ENCODE data around the gene USP17L11.
"Not testable (repeated sequence)": the region's sequence is repeated elsewhere in the genome, so short reads cannot be mapped to it uniquely, and the experiment has no call there.

The USP17L11 gene

GRCh38 chr4:9215105-9215504 is at the start of gene USP17L11:
Gene USP17L11, plus strand, starts transcription at chr4:9215405. Its CDS starts 0 bp downstream, at chr4:9215405.
- DNase-seq (ENCODE audit: low spot score) = not testable (repeated sequence)

GRCh38 chr4:9165990-9166389 is 49.2 kb upstream of the USP17L11 start:
- peak; percentile 62 for DNase-seq (ENCODE audit: low spot score)

GRCh38 chr4:9169791-9170459 is 45.3 kb upstream of the USP17L11 start, which contains the start of gene FAM90A26:
Gene FAM90A26, plus strand, starts transcription at chr4:9170409. Its CDS starts 2,764 bp downstream, at chr4:9173173.
- DNase-seq (ENCODE audit: low spot score) = not testable (repeated sequence)

- DNase-seq (ENCODE audit: low spot score) = not testable (repeated sequence)
Measured at GRCh38 chr4:9210357-9210756, 4.8 kb upstream of the USP17L11 start, which contains the start of gene USP17L10. Gene USP17L10, plus strand, starts transcription at chr4:9210657. Its CDS starts 0 bp downstream, at chr4:9210657.

- not testable (repeated sequence) for DNase-seq (ENCODE audit: low spot score)
Measured at GRCh38 chr4:9214701-9215100, 504 bp upstream of the USP17L11 start.

GRCh38 chr4:9219852-9220251 is 4.6 kb downstream of the USP17L11 start, which contains the start of gene USP17L12:
Gene USP17L12, plus strand, starts transcription at chr4:9220152. Its CDS starts 0 bp downstream, at chr4:9220152.
- not testable (repeated sequence) for DNase-seq (ENCODE audit: low spot score)

- DNase-seq (ENCODE audit: low spot score) = not testable (repeated sequence)
Measured at GRCh38 chr4:9224596-9224995, 9.4 kb downstream of the USP17L11 start, which contains the start of gene USP17L13. Gene USP17L13, plus strand, starts transcription at chr4:9224896. Its CDS starts 0 bp downstream, at chr4:9224896.

- DNase-seq (ENCODE audit: low spot score) = not testable (repeated sequence)
Measured at GRCh38 chr4:9230249-9230648, 15.0 kb downstream of the USP17L11 start.

GRCh38 chr4:9234085-9234484 is 18.9 kb downstream of the USP17L11 start, which contains the start of gene USP17L15:
Gene USP17L15, plus strand, starts transcription at chr4:9234385. Its CDS starts 0 bp downstream, at chr4:9234385.
- DNase-seq (ENCODE audit: low spot score) = not testable (repeated sequence)

GRCh38 chr4:9238461-9238860 is 23.3 kb downstream of the USP17L11 start:
- peak; percentile 18 for DNase-seq (ENCODE audit: low spot score)

- DNase-seq (ENCODE audit: low spot score) = not testable (repeated sequence)
Measured at GRCh38 chr4:9243579-9243978, 28.4 kb downstream of the USP17L11 start, which contains the start of gene USP17L17. Gene USP17L17, plus strand, starts transcription at chr4:9243879. Its CDS starts 0 bp downstream, at chr4:9243879.

GRCh38 chr4:9247953-9248680 is 32.9 kb downstream of the USP17L11 start, which contains the start of gene USP17L18:
Gene USP17L18, plus strand, starts transcription at chr4:9248630. Its CDS starts 0 bp downstream, at chr4:9248630.
- peak; percentile 0 for DNase-seq (ENCODE audit: low spot score)

- DNase-seq (ENCODE audit: low spot score) = not testable (repeated sequence)
Measured at GRCh38 chr4:9253078-9253477, 37.9 kb downstream of the USP17L11 start, which contains the start of gene USP17L19. Gene USP17L19, plus strand, starts transcription at chr4:9253378. Its CDS starts 0 bp downstream, at chr4:9253378.

GRCh38 chr4:9257824-9258223 is 42.6 kb downstream of the USP17L11 start, which contains the start of gene USP17L20:
Gene USP17L20, plus strand, starts transcription at chr4:9258124. Its CDS starts 0 bp downstream, at chr4:9258124.
- DNase-seq (ENCODE audit: low spot score) = not testable (repeated sequence)

GRCh38 chr4:9262572-9262971 is 47.4 kb downstream of the USP17L11 start, which contains the start of gene USP17L21:
Gene USP17L21, plus strand, starts transcription at chr4:9262872. Its CDS starts 0 bp downstream, at chr4:9262872.
- not testable (repeated sequence) for DNase-seq (ENCODE audit: low spot score)
